Hippocampal formation (tissue), 2 donors: ENCODE results near the gene CACFD1.

Source experiments
- DNase-seq, 2 donors: peaks; one replicate each; lab custom pipeline; 2025; lab: John Stamatoyannopoulos, UW

Gene CACFD1

DNA sequence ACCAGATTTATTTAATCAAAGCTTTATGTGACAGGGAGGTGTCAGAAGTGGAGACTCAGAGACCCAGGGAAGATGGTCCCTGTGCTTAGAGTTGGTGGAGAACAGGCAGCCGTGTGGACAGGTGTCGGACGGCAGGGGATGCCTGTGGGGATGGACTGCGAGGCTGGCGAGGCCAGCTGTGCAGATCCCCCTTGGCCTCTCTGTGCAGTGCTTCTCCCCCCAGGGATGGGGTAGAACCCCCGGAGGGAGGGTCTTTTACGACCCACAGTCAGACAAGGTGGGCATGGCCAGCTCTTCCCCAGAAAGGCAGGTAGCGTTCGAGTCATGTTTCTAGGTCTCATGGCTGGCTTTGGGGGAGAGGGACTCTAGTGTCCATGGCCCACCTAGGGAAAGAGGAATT lies 23.8 kb downstream of the CACFD1 start:
- DNase-seq, result no peak

DNA sequence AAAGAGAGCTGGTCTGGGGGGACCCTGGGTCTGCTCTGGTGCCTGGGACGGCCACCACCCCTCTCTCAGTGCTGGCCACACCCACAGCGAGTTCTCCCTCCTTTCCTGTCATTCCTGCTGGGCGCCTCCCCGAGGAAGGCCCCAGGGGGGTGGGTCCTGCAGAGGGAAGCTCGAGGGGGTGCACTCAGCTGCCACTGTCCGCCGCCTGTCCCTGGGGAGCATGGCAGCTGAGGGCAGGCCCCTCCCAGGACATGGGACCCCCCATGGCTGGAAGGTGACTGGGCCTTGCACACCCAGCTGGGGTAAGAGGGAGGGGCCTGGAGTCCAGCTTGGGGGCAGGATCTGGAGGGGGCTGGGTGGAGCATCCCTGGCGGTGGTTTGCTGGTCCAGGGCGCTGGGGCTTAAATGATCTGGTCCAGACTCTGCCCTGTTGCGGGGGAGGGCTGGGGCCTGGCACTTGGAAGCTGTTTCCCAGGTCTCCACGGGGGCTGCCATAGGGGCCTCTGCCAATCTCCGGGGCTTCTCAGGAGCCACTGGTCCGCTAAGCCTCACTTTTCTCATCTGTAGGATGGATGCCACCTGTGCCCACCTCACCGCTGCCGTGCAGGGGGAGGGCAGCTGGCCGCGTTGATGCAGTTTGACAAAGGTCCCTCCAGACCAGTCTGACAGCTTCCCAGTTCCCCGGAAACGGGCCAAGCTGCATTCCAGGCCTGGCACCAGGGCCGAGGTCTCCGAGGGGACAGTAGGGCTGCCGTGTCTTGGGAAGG lies 25.1 kb downstream of the CACFD1 start:
- DNase-seq, result no peak

DNA sequence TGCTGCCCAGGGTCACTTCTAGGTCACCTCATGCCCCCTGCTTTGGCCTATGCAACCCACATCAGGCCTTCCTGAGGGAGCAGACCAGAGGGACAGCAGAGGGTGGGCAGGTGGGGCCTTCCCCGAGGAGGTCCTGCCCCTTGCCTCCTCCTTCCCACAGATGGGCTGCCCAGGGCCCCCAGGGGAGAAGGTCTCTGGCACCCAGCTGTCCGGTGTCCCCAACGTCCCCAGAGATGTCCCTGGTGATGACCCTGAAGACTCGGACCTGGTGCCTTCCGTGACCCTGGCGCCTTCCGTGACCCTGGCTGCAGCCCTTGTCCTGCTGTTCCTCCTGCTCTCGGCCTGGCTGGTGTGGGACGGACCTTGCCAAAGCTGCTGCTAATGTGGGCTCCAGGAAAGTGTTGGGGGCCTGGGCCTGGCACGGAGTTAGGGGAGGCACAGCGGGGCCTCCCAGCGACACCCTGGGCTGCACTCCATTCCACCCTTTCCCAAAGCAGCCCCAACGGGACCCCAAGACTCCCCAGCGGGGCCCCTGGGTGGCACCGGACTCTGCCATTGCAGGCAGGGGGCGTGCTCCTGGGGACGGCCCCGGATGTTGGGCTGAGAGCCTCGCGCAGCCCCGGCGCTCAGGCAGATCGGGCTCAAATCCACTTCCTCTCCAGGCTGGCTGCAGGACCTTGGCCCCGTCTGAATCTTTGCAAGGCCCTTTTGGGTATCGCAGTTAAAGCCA lies 25.9 kb downstream of the CACFD1 start:
- no peak for DNase-seq

DNA sequence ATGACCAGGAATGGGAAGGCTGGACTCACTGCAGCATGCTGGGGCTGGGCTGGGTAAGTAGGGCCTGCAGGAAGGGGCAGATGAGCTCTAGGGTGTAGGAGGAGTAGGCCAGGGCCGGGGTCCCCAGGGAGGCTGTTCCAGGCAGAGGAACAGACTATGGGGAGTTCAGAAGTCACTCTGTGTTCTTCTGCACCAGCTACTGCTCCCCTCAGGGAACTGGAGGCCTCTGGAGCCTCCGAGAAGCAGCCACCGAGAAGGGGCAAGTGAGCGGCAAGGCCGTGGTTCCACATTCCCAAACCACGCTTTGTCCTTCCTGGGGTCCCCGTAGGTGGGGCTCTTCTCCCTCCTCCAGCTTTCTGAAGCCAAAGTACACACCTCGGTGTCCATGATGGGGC lies 27.6 kb downstream of the CACFD1 start:
- DNase-seq, result no peak

DNA sequence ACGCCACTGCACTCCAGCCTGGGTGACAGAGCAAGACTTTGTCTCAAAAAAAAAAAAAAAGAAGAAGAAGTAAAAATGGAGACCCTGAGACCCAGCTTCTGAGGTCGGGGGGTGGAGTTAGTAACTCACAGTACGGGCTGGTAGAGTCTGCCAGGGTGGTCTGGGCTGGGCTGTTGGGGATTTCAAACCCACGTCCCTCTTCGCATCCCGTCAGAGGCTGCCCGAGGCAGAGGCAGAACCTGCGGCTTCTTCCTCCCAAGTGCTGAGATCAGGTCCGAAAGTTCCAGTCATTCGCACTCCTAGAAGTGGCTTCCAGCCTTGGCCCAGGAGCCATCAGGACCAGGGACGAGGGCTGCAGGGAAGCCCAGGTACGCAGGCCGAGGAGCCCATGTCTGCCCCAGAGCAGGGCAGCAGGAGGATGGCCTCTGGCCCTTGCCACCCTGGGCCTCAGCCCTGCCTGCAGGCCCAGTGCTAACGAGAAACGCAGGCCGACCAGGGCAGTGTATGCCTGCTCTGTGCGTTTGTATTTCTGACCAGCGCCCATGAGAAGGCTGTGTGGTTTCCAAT lies 29.0 kb downstream of the CACFD1 start:
- DNase-seq, result no peak

DNA sequence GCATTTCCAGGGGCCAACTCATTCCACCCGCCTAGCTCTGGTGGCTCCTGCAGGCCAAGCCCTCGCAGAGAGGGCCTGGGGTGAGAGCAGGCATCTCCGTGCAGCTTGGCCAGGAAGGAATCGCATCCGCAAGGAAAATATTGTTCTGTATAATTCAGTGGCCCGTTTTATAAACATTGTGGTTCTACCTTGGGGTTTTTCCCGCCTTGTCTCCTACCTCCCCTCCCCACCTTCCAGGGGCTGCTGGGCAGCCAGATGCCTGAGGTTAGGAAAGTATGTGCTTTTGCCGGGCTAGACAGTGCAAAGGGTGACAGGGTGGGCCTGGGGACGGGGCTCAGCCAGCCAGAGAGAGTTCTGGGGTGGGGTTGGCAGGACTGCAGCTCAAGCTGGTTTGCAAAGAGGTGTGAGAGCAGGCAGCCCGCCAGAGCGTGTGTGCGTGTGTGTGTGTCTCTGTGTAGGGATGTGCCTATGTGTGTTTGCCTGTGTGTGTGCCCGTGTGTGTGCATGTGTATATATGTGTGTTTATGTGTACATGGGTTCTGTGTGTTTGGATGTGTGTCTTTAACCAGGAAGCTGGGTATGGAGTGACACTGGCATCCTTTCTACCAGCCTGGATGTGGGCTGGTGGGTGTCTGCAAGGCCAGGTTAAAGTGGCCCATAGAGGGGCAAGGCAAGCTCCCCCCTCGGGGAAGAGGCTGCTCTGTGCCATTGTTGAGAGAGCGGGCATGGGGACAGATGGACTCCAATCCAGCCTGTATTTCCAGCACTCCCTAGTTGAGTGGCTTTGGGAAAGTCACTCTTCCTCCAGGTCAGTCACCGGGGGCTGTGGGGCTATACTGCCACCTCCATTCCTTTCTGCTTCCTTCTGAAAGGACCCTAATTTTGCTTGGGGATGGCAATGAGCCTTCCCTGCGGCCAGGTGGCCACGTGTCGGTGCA lies 29.7 kb downstream of the CACFD1 start:
- no peak for DNase-seq

DNA sequence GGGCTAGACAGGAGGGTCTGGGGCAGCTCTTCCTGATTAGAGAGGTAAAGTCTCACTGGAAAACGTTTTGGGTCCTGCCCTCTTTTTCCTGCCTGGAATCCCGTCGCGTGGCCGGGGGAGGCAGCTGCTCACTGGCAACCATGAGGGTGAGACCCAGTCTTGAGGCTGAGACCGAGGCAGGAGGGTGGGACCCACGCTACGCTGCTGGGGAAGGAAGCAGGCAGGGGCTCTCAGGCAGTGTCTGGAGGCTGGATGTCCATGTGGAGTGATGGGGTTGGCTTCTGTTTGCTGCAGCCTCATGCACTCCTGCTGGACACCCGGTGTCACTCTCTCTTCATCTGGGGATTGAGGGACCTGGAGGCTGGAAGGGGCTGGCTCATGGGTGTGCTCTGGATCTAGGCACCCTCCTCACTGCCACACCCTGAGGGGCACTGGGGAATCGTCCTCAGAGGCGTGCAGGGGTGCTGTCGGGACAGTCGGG lies 30.5 kb downstream of the CACFD1 start:
- DNase-seq, result no peak

DNA sequence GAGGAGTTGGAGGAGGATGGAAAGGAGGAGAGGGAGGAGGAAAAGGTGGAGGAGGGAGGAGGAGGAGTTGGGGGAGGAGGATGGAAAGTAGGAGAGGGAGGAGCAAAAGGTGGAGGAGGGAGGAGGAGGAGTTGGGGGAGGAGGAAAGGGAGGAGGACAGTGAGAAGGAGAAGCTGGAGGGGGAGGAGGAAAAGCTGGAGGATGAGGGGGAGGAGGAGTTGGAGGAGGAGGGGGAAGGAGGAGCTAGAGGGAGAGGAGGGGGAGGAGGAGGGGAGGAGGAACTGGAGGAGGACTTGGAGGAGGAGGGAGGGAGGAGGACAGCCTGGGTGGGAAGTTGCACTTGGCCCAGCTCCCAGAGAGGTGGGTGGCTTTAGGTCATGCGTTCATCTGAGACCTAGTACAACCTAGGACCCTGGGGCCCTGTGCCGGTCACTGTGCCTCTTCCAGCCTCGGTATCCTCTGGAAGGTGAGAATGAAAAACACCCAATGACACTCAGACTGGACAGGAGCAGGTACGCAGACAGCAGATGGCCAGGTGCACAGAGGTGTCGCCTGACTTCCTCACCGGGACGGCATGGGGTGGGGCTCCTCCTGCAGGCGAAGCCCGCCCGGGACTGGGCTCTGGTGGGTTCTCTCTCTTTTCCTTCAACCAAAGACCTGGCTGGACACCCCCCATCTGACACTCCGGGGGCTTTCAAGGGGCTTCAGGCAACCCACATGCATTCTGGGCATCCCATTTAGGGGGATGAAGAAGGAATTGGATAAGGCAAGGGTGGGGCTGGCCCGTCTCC lies 31.3 kb downstream of the CACFD1 start:
- DNase-seq, result no peak

DNA sequence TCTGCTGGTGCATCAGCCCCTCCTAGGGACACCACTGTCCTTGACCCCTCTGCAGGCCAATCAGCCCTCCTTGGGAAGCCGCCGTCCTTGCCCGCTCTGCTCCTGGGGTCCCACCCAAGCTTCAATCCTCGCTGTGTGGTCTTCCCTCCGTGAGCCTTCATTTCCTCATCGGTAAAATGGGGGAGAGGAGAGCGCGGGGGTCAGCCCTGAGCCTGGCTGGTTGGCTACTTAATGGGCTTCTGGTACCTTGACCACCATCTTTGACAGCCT lies 31.8 kb downstream of the CACFD1 start:
- no peak for DNase-seq

DNA sequence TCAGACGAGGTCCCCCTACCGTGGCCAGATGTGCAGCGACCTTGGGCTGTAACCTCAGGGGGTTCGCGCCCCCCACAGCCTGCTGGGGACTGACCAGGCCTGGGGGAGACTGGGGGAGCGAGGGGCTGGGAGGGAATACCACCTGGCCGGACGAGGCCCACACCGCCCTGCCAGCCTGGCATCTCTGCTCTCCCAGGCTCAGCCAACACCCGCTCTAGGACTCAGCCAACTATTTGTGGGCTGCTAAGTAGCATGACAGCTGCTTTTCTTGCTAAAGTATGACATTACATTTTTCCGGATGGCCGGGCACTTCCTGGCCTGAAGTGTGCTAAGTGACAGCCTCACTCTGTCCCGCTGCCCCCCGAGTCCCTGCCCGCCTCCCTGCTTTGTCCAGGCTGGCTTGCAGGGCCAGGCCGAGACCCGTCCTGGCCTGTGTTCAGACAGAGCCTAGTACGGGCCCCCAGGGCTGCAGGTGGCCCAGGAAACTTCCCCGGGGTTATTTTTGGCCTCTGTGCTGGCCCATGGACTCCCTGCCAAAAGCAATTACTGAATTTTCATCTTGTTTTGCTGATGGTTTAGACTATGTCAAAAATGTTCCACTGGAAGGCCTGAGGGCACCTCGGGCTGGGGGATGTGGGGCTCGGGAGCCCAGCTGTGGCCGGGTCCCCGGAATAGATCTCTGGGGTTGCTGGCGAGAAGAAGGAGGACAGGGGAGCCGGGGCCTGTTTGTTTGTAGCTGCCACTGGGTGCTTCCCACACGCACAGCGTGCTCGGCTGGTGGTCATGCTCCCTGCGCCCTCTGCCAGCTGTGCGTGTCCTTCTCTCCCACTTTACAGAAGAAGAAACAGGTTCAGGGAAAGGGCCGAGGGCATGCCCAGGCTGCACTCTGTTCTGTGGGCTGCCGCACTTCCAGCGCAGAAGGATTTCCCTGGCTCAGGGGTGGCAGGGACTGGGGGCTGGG lies 32.6 kb downstream of the CACFD1 start:
- no peak for DNase-seq

DNA sequence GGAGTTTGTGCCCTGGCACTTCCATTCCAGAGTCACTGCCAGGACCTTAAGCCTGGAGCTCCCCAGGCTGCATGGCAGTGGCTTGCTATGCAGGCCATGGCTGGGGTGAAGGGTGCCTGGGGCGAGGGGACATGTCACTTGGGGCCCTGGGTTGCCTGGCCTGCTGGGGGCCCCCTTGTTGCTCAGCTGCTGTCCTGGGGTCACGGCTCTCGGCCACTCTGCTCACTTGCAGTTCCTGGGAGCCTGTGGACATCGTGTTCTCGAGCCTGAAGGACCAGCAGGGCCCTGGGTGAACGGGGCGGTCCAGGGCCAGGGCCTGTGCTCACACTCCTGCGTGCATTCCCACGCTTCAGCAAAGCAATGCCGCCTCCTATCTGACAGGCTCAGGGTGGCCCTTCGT lies 33.6 kb downstream of the CACFD1 start:
- no peak for DNase-seq

DNA sequence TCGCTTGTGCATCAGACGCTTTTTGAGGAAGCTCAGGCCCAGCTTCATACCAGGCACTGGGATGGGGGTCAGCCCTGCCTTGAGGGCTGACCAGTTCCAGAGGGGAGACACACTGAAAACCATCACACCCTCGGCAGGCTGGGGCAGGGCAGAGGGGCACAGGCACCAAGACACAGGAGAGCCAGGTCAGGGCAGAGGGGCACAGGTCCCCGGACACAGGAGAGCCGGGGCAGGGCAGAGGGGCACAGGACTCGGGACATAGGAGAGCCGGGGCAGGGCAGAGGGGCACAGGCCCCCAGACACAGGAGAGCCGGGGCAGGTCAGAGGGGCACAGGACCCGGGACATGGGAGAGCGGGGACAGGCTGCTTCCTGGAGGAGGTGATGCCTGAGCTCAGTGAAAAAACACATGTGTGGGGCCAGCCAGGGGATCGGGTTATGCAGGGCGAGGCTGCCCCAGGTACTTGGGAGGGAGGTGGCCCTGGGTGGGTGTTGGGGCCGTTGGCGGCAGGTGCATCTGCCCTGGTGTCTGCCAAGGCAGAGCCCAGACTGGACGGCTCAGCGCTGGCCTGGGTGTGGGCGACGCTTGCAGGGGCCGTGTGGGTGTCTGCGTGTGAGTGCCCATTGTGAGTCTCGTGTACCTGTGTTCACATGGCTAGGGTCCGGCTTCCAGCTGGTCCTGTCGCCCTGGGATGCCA lies 34.2 kb downstream of the CACFD1 start:
- DNase-seq, result no peak

DNA sequence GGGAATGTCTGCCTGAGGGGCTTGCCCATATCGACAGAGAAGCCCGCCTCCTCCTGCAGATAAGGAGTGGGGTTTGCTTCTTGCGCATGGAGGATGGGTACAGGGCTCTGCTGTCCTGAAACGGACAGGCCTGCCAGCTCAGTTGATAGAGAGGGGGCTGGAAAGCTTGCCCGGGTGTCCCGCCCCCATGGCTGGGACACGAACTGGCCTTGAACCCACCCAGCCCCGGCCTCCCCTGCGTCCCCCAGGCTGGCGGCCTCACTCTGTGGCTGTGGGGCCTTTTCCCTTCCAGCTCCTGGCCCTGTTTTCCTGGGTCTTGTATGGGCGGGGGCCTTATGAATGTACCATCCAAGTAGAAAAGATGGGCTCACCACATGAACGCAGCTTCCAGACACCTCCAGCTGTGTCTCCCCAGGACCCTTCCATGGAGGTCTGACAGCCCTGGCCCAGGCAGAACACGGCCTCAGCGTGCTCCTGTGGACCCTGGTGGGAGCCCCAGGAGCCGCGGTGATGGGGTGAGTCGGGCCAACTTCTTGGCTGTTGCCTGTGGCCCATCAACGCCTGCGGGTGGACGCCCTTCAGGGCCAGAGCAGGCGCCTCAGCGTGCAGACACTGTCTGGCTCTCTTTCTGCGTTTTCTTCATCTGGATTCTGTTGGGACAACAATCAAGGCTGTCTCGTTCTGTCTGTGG lies 35.0 kb downstream of the CACFD1 start:
- DNase-seq, result no peak

DNA sequence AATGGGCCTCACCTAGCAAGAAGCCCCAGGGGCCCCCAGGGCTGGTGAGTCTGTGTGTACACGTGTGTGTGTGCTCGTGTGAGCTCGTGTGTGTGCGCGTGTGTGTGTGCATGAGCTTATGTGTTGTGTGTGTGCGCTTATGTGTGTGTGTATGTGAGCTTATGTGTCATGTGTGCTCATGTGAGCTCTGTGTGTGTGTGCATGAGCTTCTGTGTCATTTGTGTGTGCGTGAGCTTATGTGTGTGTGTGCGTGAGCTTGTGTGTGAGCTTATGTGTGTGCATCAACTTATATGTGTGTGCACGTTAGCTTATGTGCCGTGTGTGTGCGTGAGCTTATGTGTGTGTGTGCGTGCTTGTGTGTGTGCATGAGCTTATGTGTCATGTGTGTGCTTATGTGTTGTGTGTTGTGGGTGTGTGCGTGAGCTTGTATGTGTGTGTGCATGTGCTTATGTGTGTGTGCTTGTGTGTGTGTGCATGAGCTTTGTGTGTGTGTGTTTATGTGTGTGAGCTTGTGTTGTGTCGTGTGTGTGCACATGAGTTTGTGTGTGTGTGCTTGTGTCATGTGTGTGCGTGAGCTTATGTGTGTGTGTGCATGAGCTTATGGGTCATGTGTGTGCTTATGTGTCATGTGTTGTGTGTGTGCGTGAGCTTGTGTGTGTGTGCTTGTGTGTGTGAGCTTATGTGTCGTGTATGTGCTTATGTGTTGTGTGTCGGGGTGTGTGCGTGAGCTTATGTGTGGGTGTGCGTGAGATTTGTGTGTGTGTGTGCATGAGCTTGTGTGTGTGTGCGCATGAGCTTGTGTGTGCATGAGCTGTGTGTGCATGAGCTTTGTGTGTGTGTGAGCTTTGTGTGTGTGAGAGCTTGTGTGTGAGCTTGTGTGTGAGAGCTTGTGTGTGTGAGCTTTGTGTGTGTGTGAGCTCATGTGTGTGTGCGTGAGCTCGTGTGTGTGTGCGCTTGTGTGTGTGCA lies 35.8 kb downstream of the CACFD1 start:
- no peak for DNase-seq

DNA sequence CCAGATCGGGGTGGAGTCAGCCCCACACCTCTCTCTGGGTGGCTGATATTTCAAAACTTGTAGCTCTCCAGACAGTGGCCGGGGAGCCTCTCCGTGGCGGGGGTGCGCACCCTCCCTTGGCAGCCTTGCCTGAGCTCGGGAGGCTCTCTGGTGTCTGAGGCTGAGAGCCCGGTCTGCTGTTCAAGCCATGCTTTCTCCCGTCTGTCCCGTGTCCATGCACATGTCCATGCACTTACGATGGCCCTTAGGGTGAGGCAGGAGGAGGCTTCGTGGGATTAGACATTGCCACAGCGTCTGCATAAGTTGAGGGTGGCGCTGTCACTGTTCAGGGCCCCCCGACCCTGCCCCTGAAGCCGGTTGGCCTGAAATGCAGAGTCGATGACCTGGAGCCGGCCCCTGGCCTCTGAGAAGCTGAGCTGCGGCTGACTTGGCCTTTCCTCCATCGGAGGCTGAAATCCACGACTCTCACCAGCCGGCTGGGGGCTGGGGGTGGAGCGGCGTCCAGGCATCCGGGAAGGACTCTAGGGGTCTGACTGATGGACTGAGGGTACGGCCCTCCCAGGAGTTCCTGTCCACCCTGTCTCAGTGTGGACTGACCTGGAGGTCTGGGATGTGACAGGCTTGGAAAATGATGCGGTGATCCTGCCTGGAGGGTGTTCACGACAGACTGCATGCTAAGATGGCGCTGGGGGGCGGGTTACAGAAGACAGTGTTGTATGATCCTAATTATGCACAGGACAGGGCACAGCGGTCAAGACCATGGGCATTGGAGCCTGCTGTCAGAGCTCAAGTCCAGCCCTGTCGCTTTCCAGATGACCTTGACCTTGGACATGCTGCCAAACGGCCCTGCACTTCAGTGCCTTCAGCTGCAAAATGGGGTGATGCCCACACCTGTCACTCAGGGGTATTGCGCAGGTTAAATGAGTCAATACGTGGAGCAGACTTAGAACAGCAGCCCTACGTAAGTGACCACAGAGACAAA lies 37.4 kb downstream of the CACFD1 start:
- no peak for DNase-seq

DNA sequence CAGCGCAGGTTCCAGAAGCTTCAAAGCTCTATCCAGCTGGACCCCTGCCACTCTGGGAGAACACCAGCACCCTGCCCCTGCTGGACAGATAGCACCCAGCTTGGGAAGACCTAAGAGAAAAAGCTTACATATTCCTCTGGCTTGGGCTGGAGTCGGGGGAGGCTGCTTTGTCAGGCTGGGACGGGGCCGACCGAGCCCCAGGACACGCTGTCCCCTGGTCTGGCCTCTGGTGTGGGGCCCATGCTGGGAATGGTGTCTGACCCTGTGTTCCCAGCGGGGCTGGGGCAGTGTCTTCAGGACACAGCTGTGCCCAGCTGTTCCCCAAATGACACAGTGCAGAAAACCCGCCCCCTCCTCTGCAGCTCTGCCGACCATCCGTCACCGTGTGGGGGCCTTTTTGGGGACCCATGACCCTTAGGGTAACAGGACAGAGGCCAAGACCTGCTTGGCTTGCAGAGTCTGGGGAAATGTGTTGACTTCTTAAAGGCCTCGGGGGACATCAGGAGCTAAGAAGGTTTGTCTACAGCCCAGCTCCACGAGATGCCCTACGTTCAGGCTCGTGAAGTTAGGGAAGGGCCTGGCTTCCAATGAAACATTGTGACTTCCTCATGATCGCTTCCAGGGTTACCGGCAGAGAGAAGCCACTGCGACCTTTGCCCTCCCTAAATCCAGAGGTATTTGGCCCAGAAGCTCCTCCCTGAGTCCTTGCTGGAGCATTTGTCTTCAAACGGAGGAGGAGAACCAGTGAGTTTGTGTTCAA lies 39.5 kb downstream of the CACFD1 start:
- no peak for DNase-seq
